Thoracic aorta endothelial cell (primary cell): Measurements from ENCODE around the gene TIMM23B. TPM values are rescaled to one million over a fixed set of nuclear protein-coding genes. Genes with fewer than 3 reads are reported as not detected.
A peak's percentile ranks its signal among the peaks of the same experiment; 100 is the strongest.

ENCODE experiments used
- small RNA-seq: library from RNA; depleted of rRNA; stranded (forward); fragments of <200 nt; gene quantifications from one replicate; pipeline ENCODE3, GENCODE V24; 2012
- total RNA-seq: library from RNA; depleted of rRNA; stranded (reverse); fragments of >200 nt; gene quantifications from 2 replicates; pipeline ENCODE4 v1.2.3, GENCODE V29; 2012

The TIMM23B gene, protein sequence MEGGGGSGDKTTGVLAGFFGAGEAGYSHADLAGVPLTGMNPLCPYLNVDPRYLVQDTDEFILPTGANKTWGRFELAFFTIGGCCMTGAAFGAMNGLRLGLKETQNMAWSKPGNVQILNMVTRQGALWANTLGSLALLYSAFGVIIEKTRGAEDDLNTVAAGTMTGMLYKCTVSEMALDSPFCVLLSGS
- 18.7 and 19.5 TPM in 2 replicates for total RNA-seq

GRCh38 chr10:49941447-49942338 lies at the start of gene TIMM23B, which contains the start of gene PARG:
TSS of gene TIMM23B (plus strand) at chr10:49942053. CDS start at chr10:49942195, 142 bp downstream.
TSS of gene PARG (minus strand) at chr10:49942027. CDS start at chr10:49941725, 302 bp downstream.

DNA sequence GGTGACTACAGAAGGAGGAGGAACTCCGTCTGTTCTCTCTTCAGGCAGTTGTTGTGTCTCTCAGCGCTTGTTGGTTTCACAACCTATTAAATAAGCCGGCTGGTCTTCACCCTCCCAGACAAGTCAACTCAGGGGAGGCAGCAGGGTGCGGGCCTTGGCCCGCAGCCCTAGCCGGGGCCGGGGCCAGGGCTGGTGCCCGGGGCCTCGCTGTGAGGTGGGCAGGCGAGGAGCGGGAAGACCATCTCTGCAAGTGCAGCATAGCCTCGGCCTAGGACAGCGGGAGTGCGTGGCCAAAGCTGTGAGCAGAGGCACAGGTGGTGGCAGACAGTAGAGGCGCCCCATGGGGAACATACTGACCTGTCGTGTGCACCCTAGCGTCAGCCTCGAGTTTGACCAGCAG lies 46.5 kb downstream of the TIMM23B start, which contains the start of gene AGAP6:
AGAP6 (plus strand) TSS at position 31 of the 400 bp plus-strand sequence; CDS start at position 341, 310 bp downstream.

Small RNAs within 50 kb of the gene (small RNA-seq; reads per million reads assigned to genes)
- gene RNA5SP317 (not detected), gene SNORA74C-2 (1.1 reads per million, percentile 24 among the genes with 10 or more reads in this experiment)

Other genes starting within 250 kb of the TIMM23B start
- 0.22 and 0.27 TPM in 2 replicates for gene OGDHL, start 179.7 kb upstream of the TIMM23B start, total RNA-seq
- gene PARG, start within 50 bp of the TIMM23B start, total RNA-seq, result 35.2 and 35.9 TPM in 2 replicates
- 6.3 and 6.5 TPM in 2 replicates for gene AGAP6, start 46.4 kb downstream of the TIMM23B start, total RNA-seq
- gene WASHC2A, start 125.9 kb downstream of the TIMM23B start, total RNA-seq, result 44.7 and 51.5 TPM in 2 replicates